ENCODE results near the gene FLT3.

GRCh38 chr13:27968316-27969081 is 131.9 kb downstream of the FLT3 start:
- no peak for TF ChIP-seq POLR2AphosphoS5 (IDR thresholded peaks at IDR 0.05)
- no peak for TF ChIP-seq CTCF (IDR thresholded peaks at IDR 0.05)
- no peak for TF ChIP-seq POLR2A (IDR thresholded peaks at IDR 0.05)
- TF ChIP-seq EP300 (IDR thresholded peaks at IDR 0.05; ENCODE audit: low read depth), result no peak
